HL-60 (cell line): ENCODE data around the gene RSPH1.

Source experiments
- GABPA ChIP-seq: IDR thresholded peaks from 2 replicates; pipeline ENCODE4 v1.6.1; 2012; ENCODE audit warnings: low read depth
- POLR2AphosphoS5 ChIP-seq: IDR thresholded peaks from 2 replicates; pipeline ENCODE4 v1.6.1; 2012; ENCODE audit warnings: low read depth
- SPI1 ChIP-seq: IDR thresholded peaks from 2 replicates; pipeline ENCODE4 v1.6.1; 2012; ENCODE audit warnings: low read depth, mild to moderate bottlenecking, borderline replicate concordance
- TF ChIP-seq, protein P1 (sequence below): IDR thresholded peaks from one replicate; pipeline ENCODE4 v1.5.1; 2011; ENCODE audit warnings: low read length, control low read depth, inconsistent platforms; ENCODE audit not compliant: insufficient read depth
- TF ChIP-seq, protein P2 (sequence below): IDR thresholded peaks from 2 replicates; pipeline ENCODE4 v1.6.1; 2012; ENCODE audit warnings: low read depth; ENCODE audit not compliant: insufficient replicate concordance

DNA sequence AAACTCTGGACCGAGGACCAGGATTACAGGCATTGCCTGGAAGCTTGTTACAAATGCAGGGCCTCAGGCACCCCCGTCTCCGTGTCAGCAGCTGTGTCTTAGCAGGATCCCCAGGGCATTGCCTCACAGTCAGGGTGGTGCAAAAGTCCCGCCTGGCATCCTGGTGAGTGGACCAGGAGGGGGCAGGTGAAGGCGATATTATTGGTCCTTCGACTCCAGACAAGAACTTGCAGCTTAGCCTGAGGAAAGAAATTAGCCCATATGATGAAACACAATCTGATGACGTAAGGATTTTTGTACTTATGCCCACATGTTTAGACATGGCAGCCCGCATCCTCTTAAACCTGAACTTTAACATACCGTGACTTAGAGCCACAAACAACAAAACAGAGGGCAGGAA is 40.8 kb downstream of the RSPH1 start:
- TF ChIP-seq GABPA = no peak
- TF ChIP-seq, protein P1, sequence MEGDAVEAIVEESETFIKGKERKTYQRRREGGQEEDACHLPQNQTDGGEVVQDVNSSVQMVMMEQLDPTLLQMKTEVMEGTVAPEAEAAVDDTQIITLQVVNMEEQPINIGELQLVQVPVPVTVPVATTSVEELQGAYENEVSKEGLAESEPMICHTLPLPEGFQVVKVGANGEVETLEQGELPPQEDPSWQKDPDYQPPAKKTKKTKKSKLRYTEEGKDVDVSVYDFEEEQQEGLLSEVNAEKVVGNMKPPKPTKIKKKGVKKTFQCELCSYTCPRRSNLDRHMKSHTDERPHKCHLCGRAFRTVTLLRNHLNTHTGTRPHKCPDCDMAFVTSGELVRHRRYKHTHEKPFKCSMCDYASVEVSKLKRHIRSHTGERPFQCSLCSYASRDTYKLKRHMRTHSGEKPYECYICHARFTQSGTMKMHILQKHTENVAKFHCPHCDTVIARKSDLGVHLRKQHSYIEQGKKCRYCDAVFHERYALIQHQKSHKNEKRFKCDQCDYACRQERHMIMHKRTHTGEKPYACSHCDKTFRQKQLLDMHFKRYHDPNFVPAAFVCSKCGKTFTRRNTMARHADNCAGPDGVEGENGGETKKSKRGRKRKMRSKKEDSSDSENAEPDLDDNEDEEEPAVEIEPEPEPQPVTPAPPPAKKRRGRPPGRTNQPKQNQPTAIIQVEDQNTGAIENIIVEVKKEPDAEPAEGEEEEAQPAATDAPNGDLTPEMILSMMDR = no peak
- no peak for TF ChIP-seq POLR2AphosphoS5
- TF ChIP-seq, protein P2, sequence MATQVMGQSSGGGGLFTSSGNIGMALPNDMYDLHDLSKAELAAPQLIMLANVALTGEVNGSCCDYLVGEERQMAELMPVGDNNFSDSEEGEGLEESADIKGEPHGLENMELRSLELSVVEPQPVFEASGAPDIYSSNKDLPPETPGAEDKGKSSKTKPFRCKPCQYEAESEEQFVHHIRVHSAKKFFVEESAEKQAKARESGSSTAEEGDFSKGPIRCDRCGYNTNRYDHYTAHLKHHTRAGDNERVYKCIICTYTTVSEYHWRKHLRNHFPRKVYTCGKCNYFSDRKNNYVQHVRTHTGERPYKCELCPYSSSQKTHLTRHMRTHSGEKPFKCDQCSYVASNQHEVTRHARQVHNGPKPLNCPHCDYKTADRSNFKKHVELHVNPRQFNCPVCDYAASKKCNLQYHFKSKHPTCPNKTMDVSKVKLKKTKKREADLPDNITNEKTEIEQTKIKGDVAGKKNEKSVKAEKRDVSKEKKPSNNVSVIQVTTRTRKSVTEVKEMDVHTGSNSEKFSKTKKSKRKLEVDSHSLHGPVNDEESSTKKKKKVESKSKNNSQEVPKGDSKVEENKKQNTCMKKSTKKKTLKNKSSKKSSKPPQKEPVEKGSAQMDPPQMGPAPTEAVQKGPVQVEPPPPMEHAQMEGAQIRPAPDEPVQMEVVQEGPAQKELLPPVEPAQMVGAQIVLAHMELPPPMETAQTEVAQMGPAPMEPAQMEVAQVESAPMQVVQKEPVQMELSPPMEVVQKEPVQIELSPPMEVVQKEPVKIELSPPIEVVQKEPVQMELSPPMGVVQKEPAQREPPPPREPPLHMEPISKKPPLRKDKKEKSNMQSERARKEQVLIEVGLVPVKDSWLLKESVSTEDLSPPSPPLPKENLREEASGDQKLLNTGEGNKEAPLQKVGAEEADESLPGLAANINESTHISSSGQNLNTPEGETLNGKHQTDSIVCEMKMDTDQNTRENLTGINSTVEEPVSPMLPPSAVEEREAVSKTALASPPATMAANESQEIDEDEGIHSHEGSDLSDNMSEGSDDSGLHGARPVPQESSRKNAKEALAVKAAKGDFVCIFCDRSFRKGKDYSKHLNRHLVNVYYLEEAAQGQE = no peak
- TF ChIP-seq SPI1 = no peak
